Activated CD4-positive, alpha-beta T cell treated with anti-CD3 and anti-CD28 coated beads, Interleukin-2, amount 50 U/mL, for 4 hours (primary cell): Measurements from ENCODE around the gene UBC.
"Not testable (repeated sequence)": the region's sequence is repeated elsewhere in the genome, so short reads cannot be mapped to it uniquely, and the experiment has no call there.

ENCODE experiments used
- DNase-seq, 2 experiments: peaks; one replicate each; pipeline ENCODE4 v3.0.0-alpha.2; 2020

UBC gene

DNA sequence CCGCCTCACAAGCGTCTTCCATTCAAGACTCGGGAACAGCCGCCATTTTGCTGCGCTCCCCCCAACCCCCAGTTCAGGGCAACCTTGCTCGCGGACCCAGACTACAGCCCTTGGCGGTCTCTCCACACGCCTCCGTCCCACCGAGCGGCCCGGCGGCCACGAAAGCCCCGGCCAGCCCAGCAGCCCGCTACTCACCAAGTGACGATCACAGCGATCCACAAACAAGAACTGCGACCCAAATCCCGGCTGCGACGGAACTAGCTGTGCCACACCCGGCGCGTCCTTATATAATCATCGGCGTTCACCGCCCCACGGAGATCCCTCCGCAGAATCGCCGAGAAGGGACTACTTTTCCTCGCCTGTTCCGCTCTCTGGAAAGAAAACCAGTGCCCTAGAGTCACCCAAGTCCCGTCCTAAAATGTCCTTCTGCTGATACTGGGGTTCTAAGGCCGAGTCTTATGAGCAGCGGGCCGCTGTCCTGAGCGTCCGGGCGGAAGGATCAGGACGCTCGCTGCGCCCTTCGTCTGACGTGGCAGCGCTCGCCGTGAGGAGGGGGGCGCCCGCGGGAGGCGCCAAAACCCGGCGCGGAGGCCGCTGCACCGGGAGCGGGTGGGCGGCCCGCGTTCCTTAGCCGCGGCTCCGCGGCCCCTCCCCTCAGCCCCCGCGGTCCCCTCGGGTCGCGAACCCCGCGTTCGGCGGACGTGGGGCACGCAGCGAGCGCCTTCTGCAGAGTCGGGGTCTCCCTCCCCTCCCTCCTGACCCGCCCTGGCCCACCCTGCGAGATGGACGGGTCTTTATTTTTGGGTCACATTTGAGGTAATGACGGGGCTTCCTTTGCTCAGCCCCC lies at the start of gene UBC:
Gene UBC (minus strand): TSS at position 259 of the 847 bp plus-strand sequence. CDS start 879 bp downstream, outside the sequence.
- DNase-seq: peak; percentile 87 to 89

DNA sequence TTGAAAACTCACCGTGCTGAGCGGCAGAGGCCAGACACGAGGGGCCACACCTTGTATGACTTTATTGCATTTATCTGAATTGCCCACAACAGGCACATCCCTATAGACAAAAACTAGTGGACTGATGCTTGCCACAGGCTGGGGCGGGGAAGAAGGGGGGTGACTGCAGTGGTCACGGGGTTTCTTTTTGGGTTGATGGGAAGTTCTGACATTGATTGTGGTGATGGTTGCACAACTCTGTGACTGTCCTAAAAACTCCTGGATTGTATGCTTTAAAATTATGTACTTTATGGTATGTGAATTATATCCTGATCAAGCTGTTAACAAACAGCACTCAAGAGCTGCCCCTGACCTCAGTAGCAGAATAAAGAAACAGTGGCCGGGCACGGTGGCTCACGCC lies 48.8 kb upstream of the UBC start:
- DNase-seq: no peak

DNA sequence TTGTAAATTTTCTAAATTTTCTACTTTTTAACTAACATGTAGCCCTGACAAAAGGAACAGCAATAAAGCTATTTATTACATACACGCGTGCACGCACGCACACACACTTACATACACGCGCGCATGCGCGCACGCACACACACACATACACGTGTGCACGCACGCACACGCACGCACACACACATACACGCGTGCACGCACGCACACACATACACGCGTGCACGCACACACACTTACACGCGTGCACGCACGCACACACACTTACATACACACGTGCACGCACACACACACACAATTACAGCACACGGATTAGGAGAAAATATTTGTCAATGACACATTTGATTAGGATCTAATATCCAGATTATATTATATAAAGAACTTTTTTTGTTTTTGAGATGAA lies 46.6 kb upstream of the UBC start:
- DNase-seq: no peak

DNA sequence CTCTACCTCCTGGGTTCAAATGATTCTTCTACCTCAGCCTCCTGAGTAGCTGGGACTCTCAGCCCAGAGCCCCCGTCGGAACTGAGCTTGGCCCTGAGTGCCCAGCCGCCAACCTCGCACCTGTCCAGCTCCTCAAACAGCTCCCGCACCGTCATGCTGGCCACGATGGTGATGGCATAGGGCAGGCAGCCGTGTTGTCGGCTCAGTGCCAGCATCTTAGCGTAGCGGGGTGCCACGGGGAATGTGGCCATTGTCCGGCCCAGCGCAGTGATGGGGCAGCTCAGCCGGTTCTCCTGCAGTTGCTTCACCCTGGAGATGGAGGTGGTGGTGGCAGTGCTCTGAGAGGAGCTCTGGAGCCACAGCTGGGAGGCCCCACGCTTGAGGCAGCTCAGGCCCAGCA lies 42.1 kb upstream of the UBC start:
- no peak for DNase-seq

DNA sequence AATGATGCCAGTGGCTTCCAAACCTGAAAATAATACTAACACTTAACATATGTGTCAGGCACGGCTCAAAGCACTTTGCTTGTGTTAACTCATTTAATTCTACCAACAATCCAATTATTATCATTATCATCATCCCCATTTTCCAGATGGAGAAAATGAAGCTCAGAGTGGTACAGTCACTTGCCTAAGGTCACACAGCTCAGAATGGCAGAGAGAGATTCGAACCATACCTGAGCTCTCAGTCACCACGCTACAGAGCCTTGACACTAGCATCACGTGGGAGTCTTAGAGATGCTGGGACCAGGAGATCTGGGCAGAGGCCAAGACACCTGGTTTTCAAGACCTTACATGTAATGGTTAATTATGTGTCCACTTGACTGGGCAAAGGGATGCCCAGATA lies 40.3 kb upstream of the UBC start:
- no peak for DNase-seq

DNA sequence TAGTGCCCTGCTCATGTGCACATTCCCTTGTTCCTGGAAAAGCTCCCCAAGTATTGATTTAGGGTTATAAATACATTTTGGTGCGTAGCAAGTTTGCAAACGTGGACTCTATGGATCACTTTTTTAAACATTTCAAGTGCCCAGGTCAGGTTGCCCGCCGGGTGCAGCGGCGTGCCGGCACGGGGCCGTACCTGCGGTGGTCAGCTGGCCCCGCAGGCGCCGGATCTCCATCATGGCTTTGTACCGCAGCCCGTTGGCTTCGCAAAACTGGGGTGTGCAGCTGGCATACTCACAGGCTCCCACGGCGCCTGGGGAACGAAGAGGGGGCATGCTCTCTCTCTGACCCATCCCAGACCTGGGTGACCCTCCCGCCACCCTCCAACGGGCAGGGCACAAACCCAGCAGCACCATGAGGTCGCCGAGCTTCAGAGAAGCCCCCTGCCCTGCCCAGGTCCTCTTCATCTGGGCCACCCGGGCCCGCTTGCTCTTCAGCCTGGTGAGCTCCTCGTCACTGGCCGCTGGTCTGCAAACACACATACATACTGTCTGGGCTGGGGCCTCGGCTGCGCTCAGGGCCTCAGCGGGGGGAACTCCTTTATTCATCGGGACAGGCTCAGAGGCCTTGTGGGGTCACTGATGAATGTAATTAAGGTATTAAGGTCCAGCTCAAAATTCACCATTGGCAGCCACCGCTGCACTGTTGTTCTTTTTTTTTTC lies 39.4 kb upstream of the UBC start:
- no peak for DNase-seq

DNA sequence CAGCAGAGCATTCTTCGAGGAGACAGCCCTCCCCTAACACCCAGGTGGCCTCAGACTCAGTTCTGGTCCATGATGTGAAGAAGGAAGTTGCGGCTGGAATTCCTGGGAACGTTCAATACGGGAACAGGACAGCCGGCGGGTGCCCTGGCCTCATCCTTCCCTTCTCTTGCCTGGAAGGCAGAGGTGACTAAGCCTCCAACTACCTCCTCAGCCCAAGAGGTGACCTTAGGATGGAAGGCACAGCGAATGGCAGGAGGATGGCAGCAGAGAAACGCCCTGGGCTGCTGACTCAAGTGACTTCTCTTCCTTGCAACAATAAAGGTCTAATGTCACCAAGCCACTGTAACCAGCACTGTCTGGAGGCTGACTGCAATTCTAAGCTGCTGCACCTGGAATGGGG lies 38.4 kb upstream of the UBC start:
- no peak for DNase-seq

DNA sequence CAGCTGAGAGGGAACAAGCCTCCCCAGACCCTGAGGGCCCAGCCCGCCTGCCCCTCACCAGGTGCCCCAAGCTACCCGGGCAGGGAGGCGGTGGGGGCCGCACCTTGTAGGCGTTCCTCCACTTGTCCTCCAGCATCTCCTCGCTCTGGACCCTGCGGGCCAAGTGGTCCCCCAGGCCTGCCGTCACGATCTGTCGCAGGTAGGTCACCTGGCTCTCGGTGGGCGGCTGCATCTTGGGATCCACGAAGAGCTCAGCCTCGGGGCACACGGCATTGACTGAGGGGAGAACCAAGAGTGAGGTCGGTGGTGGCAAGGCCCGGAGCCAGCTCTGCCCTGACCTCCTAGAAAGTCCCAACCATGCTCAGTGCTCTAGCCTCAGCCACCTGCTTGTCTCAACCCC lies 37.8 kb upstream of the UBC start:
- DNase-seq: no peak

DNA sequence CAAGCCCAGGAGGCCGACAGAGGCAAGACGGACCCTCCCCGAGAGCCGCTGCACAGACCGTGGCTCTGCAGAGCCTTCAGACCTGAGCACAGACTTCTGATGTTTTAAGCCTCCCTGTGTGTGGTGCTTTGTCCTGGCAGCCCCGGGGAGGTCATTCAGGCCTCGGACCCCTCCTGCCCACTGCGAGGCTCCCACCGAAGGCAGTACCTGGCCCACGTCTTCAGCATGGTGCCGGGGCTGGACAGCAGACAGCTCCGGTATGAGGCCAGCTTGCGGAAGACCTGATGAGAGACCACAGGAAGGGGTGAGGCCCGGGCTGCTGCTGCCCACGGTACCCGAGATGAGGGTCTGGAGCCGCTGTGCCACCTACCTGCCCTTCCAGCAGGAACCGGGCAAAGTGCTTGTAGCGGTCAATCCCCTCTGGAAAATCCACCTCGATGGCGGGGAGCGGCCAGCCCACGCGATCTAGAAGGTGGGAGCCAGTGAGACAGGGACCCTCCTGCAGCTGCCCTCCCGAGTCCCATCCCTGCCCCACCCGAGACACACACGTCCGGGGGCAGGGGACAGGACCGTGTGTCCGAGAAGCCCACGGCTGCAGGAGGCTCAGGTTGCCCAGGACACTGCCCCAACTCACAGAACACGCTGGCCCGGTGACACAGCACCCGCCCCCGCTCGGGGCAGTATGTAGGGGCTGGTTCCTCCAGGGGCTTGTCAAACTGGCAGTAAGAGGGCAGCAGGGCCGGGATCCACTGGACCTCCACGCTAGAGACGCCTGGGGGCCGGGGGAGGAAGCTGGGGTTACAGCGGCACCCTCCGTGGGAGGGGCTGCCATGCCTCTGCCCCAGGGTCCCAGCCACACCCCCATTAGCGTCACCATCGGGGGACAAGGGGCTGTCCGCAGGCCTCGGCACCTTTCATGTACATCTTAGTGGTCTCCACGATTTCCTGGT lies 35.6 kb upstream of the UBC start:
- no peak for DNase-seq

DNA sequence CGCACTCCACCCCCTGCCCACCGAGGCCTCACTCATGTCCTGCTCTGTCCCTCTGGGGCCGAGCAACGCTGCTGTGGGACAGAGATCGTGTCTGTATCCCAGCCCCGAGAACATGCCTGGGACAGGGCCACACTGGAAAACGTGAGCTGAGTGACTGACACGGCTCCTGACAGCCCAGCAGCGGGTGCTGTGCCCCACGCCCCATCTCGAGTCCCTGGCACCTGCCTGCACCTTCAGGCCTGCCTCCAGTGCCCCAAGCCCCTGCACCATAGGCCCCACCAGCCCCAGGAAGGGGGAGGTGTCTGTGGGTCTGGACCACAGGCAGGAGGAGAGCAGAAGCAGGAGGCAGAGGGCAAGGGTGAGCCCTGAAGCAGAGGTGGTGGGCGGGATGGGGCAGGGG lies 34.6 kb upstream of the UBC start:
- no peak for DNase-seq

DNA sequence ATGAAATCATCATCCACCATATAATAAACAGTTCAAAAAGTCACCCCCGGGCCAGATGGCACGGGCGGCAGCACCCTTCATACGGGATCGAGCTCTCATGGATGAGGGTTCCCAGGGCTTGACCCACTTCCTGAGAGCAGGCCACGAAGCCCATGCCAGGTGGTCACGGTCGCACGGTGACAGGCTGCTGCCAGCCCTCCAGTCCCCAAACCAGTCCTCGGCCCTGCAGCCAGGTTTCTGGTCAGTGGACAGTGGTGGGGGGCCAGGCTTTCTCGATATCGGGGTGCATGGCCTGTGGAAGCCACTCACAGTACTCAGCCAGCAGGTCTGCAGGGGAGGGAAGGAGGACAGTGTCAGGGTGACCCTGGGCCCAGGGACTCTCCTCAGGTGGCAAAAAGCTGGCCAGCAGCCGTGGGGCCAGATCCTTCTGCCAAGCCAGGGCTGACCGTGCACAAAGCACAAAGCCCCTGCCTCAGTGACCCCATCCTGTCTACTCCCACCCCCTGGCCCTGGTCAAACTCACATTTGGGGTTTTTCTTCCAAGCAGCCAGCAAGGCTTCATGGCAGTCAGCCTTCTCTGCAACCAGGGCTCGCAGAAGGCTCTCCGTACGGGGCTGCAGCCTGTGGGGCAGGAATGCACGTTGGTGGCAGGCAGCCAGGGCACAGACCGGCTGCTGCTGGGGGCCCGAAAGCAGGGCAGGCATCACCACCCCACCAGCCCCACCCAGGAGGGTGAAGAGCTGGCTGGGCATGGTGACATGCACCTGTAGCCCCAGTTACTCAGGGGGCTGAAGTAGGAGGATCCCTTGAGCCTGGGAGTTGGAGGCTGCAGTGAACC lies 33.3 kb upstream of the UBC start:
- no peak for DNase-seq

DNA sequence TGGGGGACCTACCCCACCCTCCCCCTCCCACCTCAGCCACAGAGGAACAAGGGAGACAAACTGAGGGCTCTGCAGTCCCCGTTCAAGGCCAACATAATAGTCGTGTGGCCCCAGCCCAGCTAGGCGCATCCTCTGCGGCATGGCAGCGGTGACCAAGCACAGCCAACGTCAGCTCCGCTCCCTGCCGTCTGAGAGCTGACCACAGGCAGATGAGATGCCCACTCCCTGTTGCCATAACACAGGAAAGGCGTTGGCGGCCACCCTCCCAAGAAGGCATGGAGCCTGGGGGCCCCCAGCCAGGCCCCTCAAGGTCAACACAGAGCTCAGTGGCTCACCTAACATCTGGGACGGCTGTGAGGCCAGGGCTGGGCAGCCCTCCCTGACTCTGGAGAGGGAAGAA lies 32.6 kb upstream of the UBC start:
- DNase-seq: no peak

DNA sequence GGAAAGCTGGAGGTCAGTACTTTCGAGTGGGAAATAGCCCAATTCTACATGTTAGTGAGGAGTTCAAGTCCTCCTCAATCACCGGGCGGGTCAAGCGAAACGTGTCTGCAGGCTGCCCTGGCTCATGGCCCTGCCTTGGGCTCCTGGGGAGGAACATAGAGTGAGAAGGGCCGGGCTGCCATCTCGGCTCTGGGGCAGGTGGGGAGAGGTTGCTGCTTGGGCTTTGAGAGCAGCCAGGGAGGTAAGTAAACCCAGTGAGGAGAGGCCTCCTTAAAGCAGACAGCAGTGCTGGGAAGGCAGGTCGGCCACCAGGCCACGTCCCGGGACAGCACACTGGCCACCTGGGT lies 32.0 kb upstream of the UBC start:
- DNase-seq: no peak

DNA sequence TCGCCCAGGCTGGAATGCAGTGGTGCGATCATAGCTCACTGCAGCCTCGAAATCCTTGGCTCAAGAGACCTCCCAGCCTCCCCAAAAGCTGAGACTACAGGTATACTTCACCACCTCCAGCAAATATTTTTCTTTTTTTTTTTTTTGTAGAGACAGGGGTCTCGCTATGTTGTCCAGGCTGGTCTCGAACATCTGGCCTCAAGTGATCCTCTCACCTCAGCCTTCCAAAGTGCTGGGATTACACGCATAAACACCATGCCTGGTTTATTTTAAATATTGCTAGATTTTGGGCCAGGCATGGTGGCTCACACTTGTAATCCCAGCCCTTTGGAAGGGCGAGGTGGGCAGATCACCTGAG lies 26.7 kb upstream of the UBC start:
- no peak for DNase-seq

DNA sequence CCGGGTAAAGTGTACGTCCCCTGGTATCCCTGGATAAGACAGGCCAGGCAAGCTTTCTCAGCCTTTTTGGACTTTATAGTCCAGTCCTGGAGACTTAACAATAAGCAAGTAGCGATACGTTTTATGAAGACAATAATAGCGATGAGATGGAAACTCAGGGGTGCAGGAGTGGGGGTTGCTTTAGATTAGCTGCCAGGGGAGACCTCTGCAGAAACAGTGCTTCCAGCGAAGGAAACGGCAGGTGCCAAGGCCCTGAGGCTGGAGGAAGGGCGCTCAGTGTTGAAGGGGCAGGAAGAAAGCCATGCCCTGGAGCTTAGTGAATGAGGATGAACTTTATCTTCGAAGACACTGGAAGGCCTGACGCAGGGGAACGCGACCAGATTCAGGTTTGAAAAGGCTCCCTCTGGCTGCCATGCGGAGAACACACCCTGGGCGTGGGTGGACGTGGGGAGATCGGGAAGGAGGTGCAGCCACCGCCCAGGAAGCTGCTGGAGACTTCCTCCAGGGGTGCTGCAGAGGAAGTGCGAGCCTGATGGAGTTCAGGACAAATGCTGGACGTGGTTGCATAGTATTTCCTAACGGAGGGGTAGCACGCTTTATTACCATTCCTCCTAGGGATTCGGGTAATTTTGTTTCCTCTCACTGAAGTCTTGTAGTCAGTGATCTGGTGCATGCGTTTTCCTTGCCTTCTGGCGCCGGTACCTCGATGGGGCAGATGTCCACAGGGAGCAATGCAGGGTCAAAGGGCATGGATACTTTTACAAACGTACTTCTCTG lies 26.1 kb upstream of the UBC start:
- peak; percentile 78 to 82 for DNase-seq

DNA sequence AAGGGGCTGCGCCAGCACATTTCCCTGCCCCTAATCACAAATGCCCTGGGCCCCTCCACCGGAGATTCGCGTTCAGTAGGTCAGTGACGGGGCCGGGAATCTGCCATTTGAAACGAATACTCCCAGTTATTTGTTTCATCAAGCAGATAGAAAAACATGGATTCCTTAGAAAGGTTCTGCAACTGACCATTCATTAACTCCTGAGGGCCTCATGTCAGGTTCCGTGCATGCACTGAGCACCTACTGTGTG lies 25.6 kb upstream of the UBC start:
- DNase-seq: no peak

DNA sequence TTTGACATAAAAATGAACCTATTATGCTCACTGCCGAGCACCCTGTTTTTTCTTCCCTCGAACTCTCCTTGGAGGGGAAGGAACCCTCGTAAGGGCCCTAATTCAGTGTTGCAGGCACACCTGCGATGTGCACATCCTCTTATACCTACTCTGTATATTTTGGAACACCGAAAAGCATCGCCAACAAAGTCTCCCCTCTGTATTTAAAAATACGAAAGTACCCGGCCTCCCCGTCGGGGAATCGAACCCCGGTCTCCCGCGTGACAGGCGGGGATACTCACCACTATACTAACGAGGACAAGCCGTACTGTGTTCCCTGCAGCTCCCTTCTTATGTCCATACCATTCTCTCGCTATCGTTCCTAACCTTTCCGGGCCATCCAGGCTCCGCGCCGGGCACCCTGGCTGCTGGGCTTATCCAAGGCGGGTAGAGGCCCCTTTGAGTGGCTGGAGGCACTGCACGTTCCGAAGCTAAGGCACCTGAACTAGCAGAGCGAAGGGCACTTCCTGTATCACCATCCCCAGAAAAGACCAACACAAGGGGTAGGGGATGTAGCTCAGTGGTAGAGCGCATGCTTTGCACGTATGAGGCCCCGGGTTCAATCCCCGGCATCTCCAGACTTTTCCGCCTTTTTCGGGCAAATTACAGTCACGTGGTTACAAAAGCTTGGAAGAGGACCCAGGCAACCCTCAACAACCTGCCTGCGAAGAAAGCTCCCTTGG lies 25.1 kb upstream of the UBC start:
- DNase-seq: peak; percentile 85 to 87

DNA sequence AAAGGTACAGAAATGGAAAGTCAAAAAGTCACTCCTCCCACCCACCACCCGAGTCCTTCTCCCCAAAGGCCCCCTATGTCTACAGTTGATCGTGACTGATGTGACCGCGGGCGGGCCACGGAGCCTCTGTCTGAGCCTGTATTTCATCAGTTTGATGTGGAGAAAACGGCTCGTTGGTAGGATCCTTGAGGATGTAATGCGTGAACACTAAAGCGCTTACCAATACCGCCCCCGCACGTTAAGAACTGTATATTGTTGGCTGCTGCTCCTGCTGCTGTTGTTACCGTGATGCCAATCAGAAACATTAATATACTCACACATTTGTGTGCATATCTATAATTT lies 24.6 kb upstream of the UBC start:
- peak in 1 of 2 experiments; percentile 28 for DNase-seq

DNA sequence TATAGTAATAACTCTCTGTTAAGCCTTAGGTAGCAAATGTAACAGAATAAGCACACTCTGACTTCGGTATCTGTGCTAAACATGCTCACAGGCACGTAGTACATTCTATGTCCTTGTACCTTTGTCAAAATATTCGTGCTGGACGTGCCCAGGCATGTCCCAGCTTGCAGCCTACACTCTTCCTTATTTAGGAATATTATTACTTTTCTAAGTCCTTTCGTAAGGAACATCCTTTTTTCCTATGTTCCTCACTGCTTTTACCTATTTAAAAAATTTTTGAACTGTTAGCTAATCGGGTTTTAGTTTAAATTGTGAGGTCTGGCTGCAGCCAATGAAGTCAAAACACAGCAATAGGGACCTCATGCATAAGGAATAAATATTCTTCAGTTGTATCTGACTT lies 24.1 kb upstream of the UBC start:
- DNase-seq: no peak

DNA sequence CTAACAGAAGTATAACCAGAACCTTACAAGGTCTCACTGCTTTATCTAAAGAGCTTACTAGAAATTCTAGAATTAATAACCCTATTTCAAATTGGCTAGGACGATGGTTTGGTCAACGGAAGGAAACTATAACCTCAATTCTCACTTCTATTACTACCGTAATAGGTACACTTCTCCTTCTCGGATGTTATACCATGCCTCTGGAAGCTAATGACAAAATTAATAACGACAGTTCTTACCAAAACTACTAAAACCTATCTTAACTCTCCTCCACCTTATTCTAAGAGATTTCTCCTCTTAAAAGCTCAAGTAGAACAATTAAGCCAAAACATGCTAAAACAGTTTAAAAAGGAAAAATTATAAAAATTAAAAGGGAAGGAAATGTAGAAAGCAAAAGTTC lies 23.7 kb upstream of the UBC start:
- no peak for DNase-seq

DNA sequence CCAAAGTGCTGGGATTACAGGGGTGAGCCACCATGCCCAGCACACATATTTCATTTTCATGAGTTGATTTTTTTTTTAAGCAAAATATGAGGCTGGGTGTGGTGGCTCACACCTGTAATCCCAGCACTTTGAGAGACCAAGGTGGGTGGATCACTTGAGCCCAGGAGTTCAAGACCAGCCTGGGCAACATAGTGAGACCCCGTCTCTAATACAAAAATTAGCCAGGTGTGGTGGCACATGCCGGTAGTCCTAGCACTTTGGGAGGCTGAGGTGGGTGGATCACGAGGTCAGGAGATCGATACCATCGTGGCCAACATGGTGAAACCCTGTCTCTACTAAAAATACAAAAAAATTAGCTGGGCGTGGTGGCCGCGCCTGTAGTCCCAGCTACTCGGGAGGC lies 17.1 kb upstream of the UBC start:
- DNase-seq: not testable (repeated sequence)

DNA sequence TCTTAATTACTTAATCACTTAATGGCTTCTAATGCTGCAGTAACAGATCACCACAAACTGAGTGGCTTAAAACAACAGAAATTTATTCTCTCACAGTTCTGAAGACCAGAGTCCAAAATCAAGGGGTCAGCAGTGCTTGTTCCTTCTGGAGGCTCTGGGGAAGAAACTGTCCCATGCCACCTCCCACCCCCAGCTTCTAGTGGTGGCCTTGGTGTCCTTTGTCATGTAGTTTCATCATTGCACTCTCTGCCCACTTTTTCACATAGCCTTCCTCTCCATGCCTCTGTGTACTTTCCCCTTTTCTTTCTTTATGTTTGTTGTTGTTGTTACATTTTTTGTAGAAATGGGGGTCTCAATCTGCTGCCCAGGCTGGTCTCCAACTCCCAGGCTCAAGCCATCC lies 16.1 kb upstream of the UBC start:
- no peak for DNase-seq
